Activated T-helper 17 cell treated with anti-CD3 and anti-CD28 coated beads, Interleukin-2, amount 50 U/mL, for 72 hours (primary cell): Measurements from ENCODE around the gene KCNJ6. TPM values are rescaled to one million over a fixed set of nuclear protein-coding genes. Genes with fewer than 3 reads are reported as not detected.

Experiments used
- ATAC-seq: fragments of 150-1000 bp; cut with Tn5 transposase; replicated peaks from 2 replicates; pipeline ENCODE4 v1.10.0; 2021; ENCODE audit warnings: mild to moderate bottlenecking, moderate library complexity
- H3K27ac Mint-ChIP-seq: one replicate; pipeline ENCODE4 v1.8.0; 2022; ENCODE audit warnings: mixed read lengths
- H3K27me3 Mint-ChIP-seq: one replicate; pipeline ENCODE4 v1.8.0; 2022; ENCODE audit warnings: mixed read lengths
- H3K36me3 Mint-ChIP-seq: one replicate; pipeline ENCODE4 v1.8.0; 2022; ENCODE audit warnings: low read depth, mild to moderate bottlenecking, mixed read lengths
- H3K4me1 Mint-ChIP-seq: one replicate; pipeline ENCODE4 v1.8.0; 2022; ENCODE audit warnings: mixed read lengths
- H3K4me3 Mint-ChIP-seq: one replicate; pipeline ENCODE4 v1.8.0; 2022; ENCODE audit warnings: mild to moderate bottlenecking, mixed read lengths
- H3K9me3 Mint-ChIP-seq: one replicate; pipeline ENCODE4 v1.8.0; 2022; ENCODE audit warnings: mixed read lengths
- total RNA-seq, 2 donors: library from RNA; stranded (reverse); gene quantifications; one replicate each; pipeline ENCODE4 v1.2.3, GENCODE V29; 2022

Gene KCNJ6
- total RNA-seq, 2 donors from 2014 or later = not detected

- no peak for ATAC-seq
Measured at GRCh38 chr21:37865156-37865555, 51.1 kb downstream of the KCNJ6 start.

DNA sequence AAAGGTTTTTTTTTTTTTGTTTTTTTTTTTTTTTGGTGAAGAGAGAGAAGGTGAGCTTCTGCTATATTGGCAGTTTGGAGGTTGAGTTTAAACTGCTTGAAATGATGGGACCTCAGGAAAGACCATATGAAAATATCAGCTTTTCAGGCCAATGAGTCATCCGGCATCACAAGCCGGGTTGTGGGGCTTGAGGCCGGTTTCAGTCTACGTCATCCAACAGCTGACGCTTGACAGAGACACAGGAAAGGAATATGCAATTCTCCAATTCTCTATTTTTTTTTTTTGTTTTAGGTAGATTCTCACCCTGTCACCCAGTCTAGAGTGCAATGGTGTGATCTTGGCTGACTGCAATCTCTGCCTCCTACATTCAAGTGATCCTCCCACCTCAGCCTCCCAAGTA, 52.4 kb downstream of the KCNJ6 start:
- Mint-ChIP-seq H3K27me3 (peaks cover 9% of the 10 kb centered on the region), H3K4me3 (no peak overlapping the region), H3K36me3 (no peaks in the 10 kb centered on the region), H3K9me3 (no peaks in the 10 kb centered on the region), H3K4me1 (no peaks in the 10 kb centered on the region), H3K27ac (no peak overlapping the region)
- ATAC-seq = peak; percentile 21

More at GRCh38 chr21:37865156-37865555, 51.1 kb downstream of the KCNJ6 start:
- H3K4me1 Mint-ChIP-seq = no peaks in the 10 kb centered on the region
- H3K4me3 Mint-ChIP-seq = no peak overlapping the region
- H3K9me3 Mint-ChIP-seq = no peaks in the 10 kb centered on the region
- H3K27ac Mint-ChIP-seq = no peak overlapping the region
- peaks cover 9% of the 10 kb centered on the region for H3K27me3 Mint-ChIP-seq
- no peaks in the 10 kb centered on the region for H3K36me3 Mint-ChIP-seq

- no peaks in the 10 kb centered on the region for H3K36me3 Mint-ChIP-seq
- H3K4me3 Mint-ChIP-seq = no peak overlapping the region
- H3K27me3 Mint-ChIP-seq = peaks cover 9% of the 10 kb centered on the region
- no peaks in the 10 kb centered on the region for H3K4me1 Mint-ChIP-seq
- H3K9me3 Mint-ChIP-seq = no peaks in the 10 kb centered on the region
- no peak for ATAC-seq
- no peak overlapping the region for H3K27ac Mint-ChIP-seq
Measured at GRCh38 chr21:37862536-37862935, 53.7 kb downstream of the KCNJ6 start.

GRCh38 chr21:37861561-37861960, 54.7 kb downstream of the KCNJ6 start:
- H3K36me3 Mint-ChIP-seq = no peaks in the 10 kb centered on the region
- H3K4me1 Mint-ChIP-seq = no peaks in the 10 kb centered on the region
- no peak overlapping the region for H3K4me3 Mint-ChIP-seq
- ATAC-seq = no peak
- H3K9me3 Mint-ChIP-seq = no peaks in the 10 kb centered on the region
- H3K27ac Mint-ChIP-seq = no peak overlapping the region
- H3K27me3 Mint-ChIP-seq = peaks cover 9% of the 10 kb centered on the region

GRCh38 chr21:37860416-37860815, 55.8 kb downstream of the KCNJ6 start:
- Mint-ChIP-seq H3K27ac (no peak overlapping the region), H3K27me3 (peaks cover 8% of the 10 kb centered on the region), H3K4me1 (no peaks in the 10 kb centered on the region), H3K36me3 (no peaks in the 10 kb centered on the region), H3K4me3 (no peak overlapping the region), H3K9me3 (peaks cover 4% of the 10 kb centered on the region)
- no peak for ATAC-seq

DNA sequence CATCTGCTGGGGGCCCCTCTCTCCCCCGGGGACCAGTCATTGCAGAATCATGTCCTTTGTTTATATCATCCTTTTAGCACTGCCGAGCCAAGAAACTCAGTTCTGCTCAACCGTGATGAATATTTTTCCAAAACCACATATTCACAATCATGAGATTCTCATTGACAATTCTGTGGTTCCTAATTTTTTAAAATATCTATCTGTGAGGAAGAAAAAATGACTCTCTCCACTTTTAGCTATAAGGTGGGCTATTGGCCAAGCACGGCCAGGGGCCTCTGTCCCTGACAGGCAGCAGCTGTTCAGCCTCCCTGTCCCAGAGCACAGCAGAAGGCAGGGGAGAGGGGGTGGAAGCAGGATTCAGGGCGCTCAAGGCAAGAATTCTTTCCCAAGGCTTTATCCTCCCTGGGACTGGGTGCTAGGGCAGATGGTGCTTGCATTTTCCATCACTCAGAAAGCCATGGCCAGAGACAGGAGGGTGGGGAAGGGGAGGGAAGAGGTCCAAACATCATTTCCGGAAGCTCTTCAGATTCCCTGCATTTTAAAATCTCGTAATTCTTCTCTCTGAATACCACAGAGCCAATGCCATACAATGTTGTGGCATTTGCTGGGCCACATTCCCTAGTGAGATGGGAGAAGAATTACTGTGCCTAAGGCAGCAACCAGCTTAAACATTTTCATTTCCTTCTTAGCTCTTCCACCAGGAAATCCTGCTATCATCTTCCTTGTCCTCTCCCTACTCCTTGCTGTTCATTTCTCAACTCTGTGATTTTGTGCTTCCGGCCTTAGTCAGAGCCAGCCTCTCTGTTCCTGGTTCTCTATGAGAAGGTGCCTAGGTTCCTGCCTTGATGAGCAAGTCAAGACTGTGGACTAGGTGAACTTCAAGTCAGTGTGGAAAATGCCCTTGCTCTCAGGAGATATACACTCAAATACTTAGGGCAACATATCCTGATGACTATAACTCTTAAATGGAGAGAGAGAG, 60.3 kb downstream of the KCNJ6 start:
- ATAC-seq = no peak
- H3K4me3 Mint-ChIP-seq = no peak overlapping the region
- no peak overlapping the region for H3K27ac Mint-ChIP-seq
- H3K4me1 Mint-ChIP-seq = no peaks in the 10 kb centered on the region
- peaks cover 8% of the 10 kb centered on the region for H3K27me3 Mint-ChIP-seq
- H3K9me3 Mint-ChIP-seq = peaks cover 18% of the 10 kb centered on the region
- no peaks in the 10 kb centered on the region for H3K36me3 Mint-ChIP-seq

DNA sequence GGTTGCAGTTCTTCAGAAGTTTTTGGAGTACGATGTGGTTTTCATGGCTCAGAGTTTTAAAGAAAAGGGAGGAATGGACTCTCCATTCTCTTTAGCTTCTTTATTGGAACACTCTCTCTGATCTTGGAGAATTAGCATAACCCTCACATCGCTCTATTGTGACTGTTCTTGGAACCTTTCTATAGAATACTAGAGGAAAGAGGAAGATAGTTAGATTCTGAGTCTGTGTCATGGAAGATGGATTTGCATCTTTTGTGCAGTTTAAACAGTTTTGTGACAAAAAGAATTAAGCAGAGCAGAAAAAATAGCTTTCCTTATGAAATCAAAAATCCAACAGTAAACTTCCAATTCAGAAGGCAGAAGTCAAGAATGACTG, 61.0 kb downstream of the KCNJ6 start:
- peaks cover 8% of the 10 kb centered on the region for H3K27me3 Mint-ChIP-seq
- peaks cover 18% of the 10 kb centered on the region for H3K9me3 Mint-ChIP-seq
- H3K27ac Mint-ChIP-seq = no peak overlapping the region
- no peaks in the 10 kb centered on the region for H3K4me1 Mint-ChIP-seq
- no peak overlapping the region for H3K4me3 Mint-ChIP-seq
- H3K36me3 Mint-ChIP-seq = no peaks in the 10 kb centered on the region
- ATAC-seq = no peak

DNA sequence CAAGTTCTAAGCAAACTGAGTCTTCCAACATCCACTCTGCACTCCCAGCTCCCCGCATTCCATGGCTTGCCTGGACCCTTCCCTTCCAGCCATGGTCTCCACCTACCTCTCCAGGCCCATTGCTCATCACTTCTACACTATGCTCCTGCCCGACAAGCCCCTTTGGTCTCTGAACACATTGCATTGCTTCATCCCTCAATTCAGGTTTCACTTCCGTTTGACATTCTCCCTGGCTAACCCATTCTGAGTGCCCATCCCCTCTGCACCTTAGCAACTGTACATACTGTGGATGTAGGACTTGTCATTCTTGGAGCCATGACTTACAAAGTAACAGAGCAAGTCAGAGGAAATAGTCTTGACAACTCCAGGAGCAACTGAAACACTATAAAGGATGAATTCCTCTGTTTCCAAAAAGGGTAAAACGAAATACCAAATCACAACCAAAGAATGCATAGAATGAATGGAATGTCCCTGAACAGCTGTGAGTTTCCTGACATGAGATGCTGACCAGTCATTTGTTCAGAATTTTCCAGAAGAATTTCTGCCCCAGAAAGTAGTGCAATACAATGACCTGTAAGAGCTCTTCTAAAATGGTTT, 66.7 kb downstream of the KCNJ6 start:
- Mint-ChIP-seq H3K4me1 (no peaks in the 10 kb centered on the region), H3K27me3 (peaks cover 22% of the 10 kb centered on the region), H3K27ac (no peak overlapping the region), H3K9me3 (peaks cover 16% of the 10 kb centered on the region), H3K4me3 (no peak overlapping the region), H3K36me3 (no peaks in the 10 kb centered on the region)
- ATAC-seq = no peak

GRCh38 chr21:37848721-37849490, 67.4 kb downstream of the KCNJ6 start:
- H3K27me3 Mint-ChIP-seq = peaks cover 22% of the 10 kb centered on the region
- H3K27ac Mint-ChIP-seq = no peak overlapping the region

GRCh38 chr21:37845535-37845934, 70.7 kb downstream of the KCNJ6 start:
- no peak overlapping the region for H3K27ac Mint-ChIP-seq
- H3K4me1 Mint-ChIP-seq = no peaks in the 10 kb centered on the region
- no peaks in the 10 kb centered on the region for H3K36me3 Mint-ChIP-seq
- no peak overlapping the region for H3K4me3 Mint-ChIP-seq
- peaks cover 6% of the 10 kb centered on the region for H3K9me3 Mint-ChIP-seq
- peaks cover 27% of the 10 kb centered on the region for H3K27me3 Mint-ChIP-seq
- ATAC-seq = no peak

More at GRCh38 chr21:37848721-37849490, 67.4 kb downstream of the KCNJ6 start:
- no peak overlapping the region for H3K4me3 Mint-ChIP-seq
- peaks cover 17% of the 10 kb centered on the region for H3K9me3 Mint-ChIP-seq
- no peak for ATAC-seq
- H3K36me3 Mint-ChIP-seq = no peaks in the 10 kb centered on the region
- no peaks in the 10 kb centered on the region for H3K4me1 Mint-ChIP-seq

- Mint-ChIP-seq H3K4me3 (no peak overlapping the region), H3K36me3 (no peaks in the 10 kb centered on the region), H3K9me3 (peaks cover 6% of the 10 kb centered on the region), H3K4me1 (no peaks in the 10 kb centered on the region), H3K27me3 (peaks cover 23% of the 10 kb centered on the region), H3K27ac (no peak overlapping the region)
- ATAC-seq = no peak
Measured at GRCh38 chr21:37843191-37843590, 73.1 kb downstream of the KCNJ6 start.

GRCh38 chr21:37842163-37842919, 73.9 kb downstream of the KCNJ6 start:
- Mint-ChIP-seq H3K4me3 (no peak overlapping the region), H3K4me1 (no peaks in the 10 kb centered on the region), H3K27ac (no peak overlapping the region), H3K27me3 (peaks cover 17% of the 10 kb centered on the region), H3K36me3 (no peaks in the 10 kb centered on the region), H3K9me3 (peaks cover 6% of the 10 kb centered on the region)
- no peak for ATAC-seq

GRCh38 chr21:37837381-37837780, 78.9 kb downstream of the KCNJ6 start:
- Mint-ChIP-seq H3K9me3 (no peaks in the 10 kb centered on the region), H3K4me1 (no peaks in the 10 kb centered on the region), H3K27me3 (peaks cover 12% of the 10 kb centered on the region), H3K36me3 (no peaks in the 10 kb centered on the region), H3K4me3 (no peak overlapping the region), H3K27ac (no peak overlapping the region)
- ATAC-seq = no peak

DNA sequence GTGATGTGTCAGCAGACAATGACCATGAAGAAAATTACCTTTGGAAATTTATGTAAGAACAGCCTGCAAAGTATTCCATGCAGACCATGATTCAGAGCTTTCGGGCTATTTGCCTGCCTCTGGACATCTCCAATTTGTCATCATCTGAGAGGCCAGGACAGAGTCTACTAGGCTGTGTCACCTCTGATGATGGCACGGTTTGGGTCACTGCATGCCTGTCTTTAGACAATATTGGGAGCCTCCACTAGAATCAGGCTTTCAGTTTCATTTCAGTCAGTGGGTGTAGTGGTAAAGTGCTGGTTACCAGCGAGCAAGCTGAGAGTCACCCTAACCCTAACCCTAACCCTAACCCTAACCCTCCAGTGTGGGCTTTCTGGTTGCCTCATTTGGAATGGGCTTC, 80.8 kb downstream of the KCNJ6 start:
- no peaks in the 10 kb centered on the region for H3K4me1 Mint-ChIP-seq
- H3K4me3 Mint-ChIP-seq = no peak overlapping the region
- H3K27ac Mint-ChIP-seq = no peak overlapping the region
- H3K27me3 Mint-ChIP-seq = peaks cover 21% of the 10 kb centered on the region
- H3K36me3 Mint-ChIP-seq = no peaks in the 10 kb centered on the region
- H3K9me3 Mint-ChIP-seq = no peaks in the 10 kb centered on the region
- ATAC-seq = no peak
